Measurements from ENCODE around the gene ANGEL2. TPM values are rescaled to one million over a fixed set of nuclear protein-coding genes. Genes with fewer than 3 reads are reported as not detected.

The ANGEL2 gene
- total RNA-seq, 1 experiment from 2014 or later = 25.5 TPM

DNA sequence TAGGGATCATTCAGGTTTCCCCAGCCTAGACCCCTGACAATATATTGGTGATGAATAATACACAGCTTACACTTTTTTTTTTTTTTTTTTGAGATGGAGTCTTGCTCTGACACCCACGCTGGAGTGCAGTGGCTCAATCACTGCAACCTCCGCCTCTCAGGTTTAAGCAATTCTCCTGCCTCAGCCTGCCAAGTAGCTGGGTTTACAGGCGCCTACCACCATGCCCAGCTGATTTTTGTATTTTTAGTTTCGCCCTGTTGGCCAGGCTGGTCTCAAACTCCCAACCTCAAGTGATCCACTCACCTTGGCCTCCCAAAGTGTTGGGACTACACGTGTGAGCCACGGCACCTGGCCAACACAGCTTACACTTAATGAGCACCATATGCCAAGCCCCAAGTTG lies 58.1 kb downstream of the ANGEL2 start:
- DNase-seq (ENCODE audit: low read depth, low spot score) (no peak), ATAC-seq (no peak)
- H3K36me3 ChIP-seq (ENCODE audit: control insufficient read depth in 1 of 2, insufficient read depth in 2 of 2, low read length in 2 of 2) = no peaks in the 10 kb centered on the region
- POLR2A ChIA-PET = no interaction called here
- RAD21 ChIA-PET (ENCODE audit: low non-redundant PET in 1 of 2, low total read pairs in 2 of 2, uncharacterized antibody in 2 of 2, unreplicated experiment in 2 of 2) = no interaction called here
- H3K4me2 ChIP-seq (ENCODE audit: low read length) = no peak overlapping the region
- no peaks in the 10 kb centered on the region for H3K4me1 ChIP-seq (ENCODE audit: control insufficient read depth in 1 of 2, insufficient read depth in 2 of 2, low read length in 2 of 2)
- H3K4me3 ChIP-seq (replicated peaks in 1 of 2; ENCODE audit: low read depth in 1 of 2, low read length in 2 of 2) = no peak overlapping the region
- no peaks in the 10 kb centered on the region for H3K27me3 ChIP-seq (ENCODE audit: insufficient read depth, low read length)
- no peaks in the 10 kb centered on the region for H4K20me1 ChIP-seq (ENCODE audit: insufficient read depth)
- TF ChIP-seq EGR1 (IDR thresholded peaks at IDR 0.05; ENCODE audit: low read depth) = no peak
- TF ChIP-seq CBX3 (IDR thresholded peaks at IDR 0.05; ENCODE audit: low read depth) = no peak
- TF ChIP-seq SIN3A (IDR thresholded peaks at IDR 0.05; ENCODE audit: low read depth) = no peak
- TF ChIP-seq, protein P1, sequence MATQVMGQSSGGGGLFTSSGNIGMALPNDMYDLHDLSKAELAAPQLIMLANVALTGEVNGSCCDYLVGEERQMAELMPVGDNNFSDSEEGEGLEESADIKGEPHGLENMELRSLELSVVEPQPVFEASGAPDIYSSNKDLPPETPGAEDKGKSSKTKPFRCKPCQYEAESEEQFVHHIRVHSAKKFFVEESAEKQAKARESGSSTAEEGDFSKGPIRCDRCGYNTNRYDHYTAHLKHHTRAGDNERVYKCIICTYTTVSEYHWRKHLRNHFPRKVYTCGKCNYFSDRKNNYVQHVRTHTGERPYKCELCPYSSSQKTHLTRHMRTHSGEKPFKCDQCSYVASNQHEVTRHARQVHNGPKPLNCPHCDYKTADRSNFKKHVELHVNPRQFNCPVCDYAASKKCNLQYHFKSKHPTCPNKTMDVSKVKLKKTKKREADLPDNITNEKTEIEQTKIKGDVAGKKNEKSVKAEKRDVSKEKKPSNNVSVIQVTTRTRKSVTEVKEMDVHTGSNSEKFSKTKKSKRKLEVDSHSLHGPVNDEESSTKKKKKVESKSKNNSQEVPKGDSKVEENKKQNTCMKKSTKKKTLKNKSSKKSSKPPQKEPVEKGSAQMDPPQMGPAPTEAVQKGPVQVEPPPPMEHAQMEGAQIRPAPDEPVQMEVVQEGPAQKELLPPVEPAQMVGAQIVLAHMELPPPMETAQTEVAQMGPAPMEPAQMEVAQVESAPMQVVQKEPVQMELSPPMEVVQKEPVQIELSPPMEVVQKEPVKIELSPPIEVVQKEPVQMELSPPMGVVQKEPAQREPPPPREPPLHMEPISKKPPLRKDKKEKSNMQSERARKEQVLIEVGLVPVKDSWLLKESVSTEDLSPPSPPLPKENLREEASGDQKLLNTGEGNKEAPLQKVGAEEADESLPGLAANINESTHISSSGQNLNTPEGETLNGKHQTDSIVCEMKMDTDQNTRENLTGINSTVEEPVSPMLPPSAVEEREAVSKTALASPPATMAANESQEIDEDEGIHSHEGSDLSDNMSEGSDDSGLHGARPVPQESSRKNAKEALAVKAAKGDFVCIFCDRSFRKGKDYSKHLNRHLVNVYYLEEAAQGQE (IDR thresholded peaks at IDR 0.05; ENCODE audit: low read depth) = no peak
- TF ChIP-seq EZH2phosphoT487 (IDR thresholded peaks at IDR 0.05; ENCODE audit: borderline replicate concordance) = no peak
- no peak for TF ChIP-seq ZFX (IDR thresholded peaks at IDR 0.05)
- TF ChIP-seq FOSL1 (IDR thresholded peaks at IDR 0.05; ENCODE audit: low read depth) = no peak
- no peak for TF ChIP-seq ELF1 (IDR thresholded peaks at IDR 0.05; ENCODE audit: borderline replicate concordance, low read depth)
- H3K27ac ChIP-seq (ENCODE audit: low read depth, low read length) = no peak overlapping the region
- no peak overlapping the region for H2AFZ ChIP-seq (ENCODE audit: low read depth, low read length, poor library complexity, severe bottlenecking)
- no peaks in the 10 kb centered on the region for H3K79me2 ChIP-seq (ENCODE audit: insufficient read depth, low read length)
- H3K9ac ChIP-seq (ENCODE audit: low read length) = no peak overlapping the region
- no TSS peak for BruUV-seq (replicated peaks)
- intact Hi-C loops (cut with micrococcal nuclease) = no loop called here
- H3K9me2 ChIP-seq (ENCODE audit: insufficient read depth) = no peaks in the 10 kb centered on the region
- CTCF ChIA-PET = no interaction called here
- H3K9me3 ChIP-seq (ENCODE audit: control insufficient read depth in 1 of 2, insufficient read depth in 1 of 2, low read depth in 1 of 2, low read length in 2 of 2) = no peaks in the 10 kb centered on the region

Data from HCT116 (cell line).